Measurements from ENCODE around the gene MXRA7. TPM values are rescaled to one million over a fixed set of nuclear protein-coding genes. Genes with fewer than 3 reads are reported as not detected.
A peak's percentile ranks its signal among the peaks of the same experiment; 100 is the strongest.
"Not testable (repeated sequence)": the region's sequence is repeated elsewhere in the genome, so short reads cannot be mapped to it uniquely, and the experiment has no call there.

The MXRA7 gene
- polyA plus RNA-seq, 1 of the 3 experiments (the other 2 are of a cell fraction), result 154 TPM

DNA sequence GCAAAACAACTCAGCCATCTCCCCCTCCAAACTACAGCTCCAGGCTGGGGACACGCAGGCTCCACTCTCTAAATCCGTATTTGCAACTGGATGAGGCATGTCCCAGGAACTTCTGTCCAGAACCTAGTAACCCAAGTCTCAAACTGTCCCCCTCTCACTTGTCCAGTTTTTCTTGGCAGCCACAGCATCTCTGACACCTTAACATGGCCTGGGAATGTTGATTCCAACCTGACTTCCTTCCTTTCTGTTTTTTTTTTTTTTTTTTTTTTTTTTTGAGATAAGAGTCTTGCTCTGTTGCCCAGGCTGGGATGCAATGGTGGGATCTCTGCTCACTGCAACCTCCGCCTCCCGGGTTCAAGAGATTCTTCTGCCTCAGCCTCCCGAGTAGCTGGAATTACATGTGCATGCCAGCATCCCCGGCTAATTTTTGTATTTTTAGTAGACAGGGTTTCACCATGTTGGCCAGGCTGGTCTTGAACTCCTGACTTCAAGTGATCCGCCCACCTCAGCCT is 12.2 kb downstream of the MXRA7 start:
- ChIA-PET CTCF (interaction anchor here (1.1 to 8.3 kb wide), 9 partner anchors 11 to 176 kb away, joined by 3 to 69 read pairs (median 5); partner anchors contain the start of gene MXRA7), POLR2A (interaction anchor here (0.6 to 1.9 kb wide), 10 partner anchors 10 to 1705 kb away, joined by 3 to 8 read pairs (median 4); partner anchors contain the start of genes MXRA7 and SRSF2)
- not testable (repeated sequence) for H3K9me2 ChIP-seq; H3K9me3 ChIP-seq; H3K9ac ChIP-seq; DNase-seq; H3K36me3 ChIP-seq (replicated peaks in 1 of 2; ENCODE audit: control insufficient read depth in 1 of 2, insufficient read depth in 2 of 2, low read length in 1 of 2); H3K4me2 ChIP-seq; H3K27me3 ChIP-seq (ENCODE audit: insufficient read depth); H2AFZ ChIP-seq (ENCODE audit: low read depth); H3K4me3 ChIP-seq (ENCODE audit: low read depth in 2 of 2, low read length in 1 of 2)
- Histone ChIP-seq H3K27ac (ENCODE audit: low read depth in 2 of 2, low read length in 1 of 2) (peak overlapping the region in 1 of 2 experiments; percentile 78; a peak in 2 of 4 replicates), H3F3A (replicated peaks; ENCODE audit: insufficient read depth) (peaks cover 27% of the 10 kb centered on the region), H3K79me2 (ENCODE audit: insufficient read depth) (peaks cover 100% of the 10 kb centered on the region), H4K20me1 (ENCODE audit: insufficient read depth) (peaks cover 64% of the 10 kb centered on the region), H3K4me1 (ENCODE audit: control insufficient read depth in 1 of 2, insufficient read depth in 2 of 2, low read depth in 1 of 2, low read length in 1 of 2) (peaks cover 26 to 45% of the 10 kb centered on the region in 2 experiments)
- WGBS (ENCODE audit: low lambda C conversion rate), result 96% methylated on average over 7 of the region's 7 CpGs

- DNase-seq, result peak; percentile 86
- Histone ChIP-seq H3K9ac (no peak overlapping the region), H3K36me3 (replicated peaks in 1 of 2; ENCODE audit: control insufficient read depth in 1 of 2, insufficient read depth in 2 of 2, low read length in 1 of 2) (peaks cover 0 to 5% of the 10 kb centered on the region in 2 experiments), H3K4me1 (ENCODE audit: control insufficient read depth in 1 of 2, insufficient read depth in 2 of 2, low read depth in 1 of 2, low read length in 1 of 2) (peaks cover 26 to 45% of the 10 kb centered on the region in 2 experiments), H3K27ac (ENCODE audit: low read depth in 2 of 2, low read length in 1 of 2) (peak overlapping the region in 1 of 2 experiments; percentile 78; a peak in 2 of 4 replicates), H3F3A (replicated peaks; ENCODE audit: insufficient read depth) (peaks cover 24% of the 10 kb centered on the region), H3K4me3 (ENCODE audit: low read depth in 2 of 2, low read length in 1 of 2) (no peak overlapping the region), H4K20me1 (ENCODE audit: insufficient read depth) (peaks cover 64% of the 10 kb centered on the region), H3K79me2 (ENCODE audit: insufficient read depth) (peaks cover 100% of the 10 kb centered on the region), H3K4me2 (no peak overlapping the region), H3K9me3 (no peaks in the 10 kb centered on the region), H2AFZ (ENCODE audit: low read depth) (no peak overlapping the region), H3K27me3 (ENCODE audit: insufficient read depth) (no peaks in the 10 kb centered on the region), H3K9me2 (no peaks in the 10 kb centered on the region)
- CTCF ChIA-PET, result interaction anchor here (0.7 to 8.3 kb wide), 19 partner anchors 10 to 389 kb away, joined by 3 to 69 read pairs (median 4); partner anchors contain the start of genes MXRA7 and PRCD
- peak; percentile 49 for TF ChIP-seq CHD2 (IDR thresholded peaks at IDR 0.05; ENCODE audit: low read length, partially characterized antibody)
- 0 out of 2 replicates have a peak, but pooled peaks have one; percentile 18 for TF ChIP-seq SIN3A (IDR thresholded peaks at IDR 0.05; ENCODE audit: borderline replicate concordance, low read depth, low read length)
- no peak for TF ChIP-seq MEF2A (IDR thresholded peaks at IDR 0.05; ENCODE audit: borderline replicate concordance, low read depth)
- no peak for TF ChIP-seq TAF1 (IDR thresholded peaks at IDR 0.05; ENCODE audit: borderline replicate concordance, low read depth, low read length)
- TF ChIP-seq GATA2 (CRISPR knock-in tag; IDR thresholded peaks at IDR 0.05), result peak; percentile 73
- no peak; the same call in 1 of the 2 replicates for TF ChIP-seq RCOR1 (IDR thresholded peaks at IDR 0.05; ENCODE audit: low read length)
- TF ChIP-seq NRF1 (IDR thresholded peaks at IDR 0.05; ENCODE audit: low read depth, low read length), result no peak
- TF ChIP-seq MXI1 (IDR thresholded peaks at IDR 0.05; ENCODE audit: low read depth, low read length), result peak; percentile 74
- no peak for TF ChIP-seq YY1 (IDR thresholded peaks at IDR 0.05; ENCODE audit: low read depth)
- 67% methylated on average over 15 of the region's 17 CpGs for WGBS (ENCODE audit: low lambda C conversion rate)
- POLR2A ChIA-PET, result interaction anchor here (0.6 to 1.9 kb wide), 12 partner anchors 9 to 1705 kb away, joined by 3 to 8 read pairs (median 4); partner anchors contain the start of genes MXRA7 and SRSF2
Measured at GRCh38 chr17:76697702-76698465, 12.9 kb downstream of the MXRA7 start.

Data from SK-N-SH (cell line).